ENCODE measurements around the gene TNIP2.
"Not testable (repeated sequence)": the region's sequence is repeated elsewhere in the genome, so short reads cannot be mapped to it uniquely, and the experiment has no call there.

TNIP2 gene

GRCh38 chr4:2768124-2768523 is 12.0 kb upstream of the TNIP2 start:
- DNase-seq (ENCODE audit: low read depth in 3 of 3): no peak

GRCh38 chr4:2767705-2768074 is 11.6 kb upstream of the TNIP2 start:
- DNase-seq (ENCODE audit: low read depth in 3 of 3): no peak

DNA sequence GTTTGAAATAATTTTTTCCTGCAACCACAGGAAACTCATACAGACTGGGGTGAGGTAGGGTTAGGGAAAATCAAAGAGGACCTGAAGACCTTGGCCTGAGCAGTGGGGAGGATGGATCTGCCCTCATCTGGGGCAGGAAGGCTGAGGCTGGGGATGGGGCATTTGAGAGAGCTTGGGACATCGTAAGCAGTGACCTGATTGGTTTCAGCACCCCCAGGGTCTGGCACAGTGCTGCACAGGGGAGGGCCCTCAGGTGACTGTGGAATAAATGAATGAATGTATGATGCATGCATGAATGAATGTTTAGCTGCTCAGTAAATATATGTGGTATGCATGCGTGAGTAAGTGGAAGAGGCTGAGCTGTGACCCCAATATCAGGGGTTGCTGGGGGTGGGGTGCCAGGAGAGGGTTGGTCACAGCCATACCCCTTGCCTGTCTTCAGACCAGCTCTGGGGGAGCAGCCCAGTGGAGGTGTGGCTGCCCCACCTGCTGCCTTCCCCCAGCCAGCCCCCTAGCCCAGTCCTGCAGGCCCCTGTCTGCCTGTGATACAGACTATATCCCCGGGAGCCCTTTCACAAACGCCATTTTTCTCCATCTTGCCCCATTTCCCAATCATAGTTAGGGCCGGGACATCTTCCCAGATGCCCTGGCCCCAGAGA is 11.0 kb upstream of the TNIP2 start:
- DNase-seq (ENCODE audit: low read depth in 3 of 3): no peak

DNA sequence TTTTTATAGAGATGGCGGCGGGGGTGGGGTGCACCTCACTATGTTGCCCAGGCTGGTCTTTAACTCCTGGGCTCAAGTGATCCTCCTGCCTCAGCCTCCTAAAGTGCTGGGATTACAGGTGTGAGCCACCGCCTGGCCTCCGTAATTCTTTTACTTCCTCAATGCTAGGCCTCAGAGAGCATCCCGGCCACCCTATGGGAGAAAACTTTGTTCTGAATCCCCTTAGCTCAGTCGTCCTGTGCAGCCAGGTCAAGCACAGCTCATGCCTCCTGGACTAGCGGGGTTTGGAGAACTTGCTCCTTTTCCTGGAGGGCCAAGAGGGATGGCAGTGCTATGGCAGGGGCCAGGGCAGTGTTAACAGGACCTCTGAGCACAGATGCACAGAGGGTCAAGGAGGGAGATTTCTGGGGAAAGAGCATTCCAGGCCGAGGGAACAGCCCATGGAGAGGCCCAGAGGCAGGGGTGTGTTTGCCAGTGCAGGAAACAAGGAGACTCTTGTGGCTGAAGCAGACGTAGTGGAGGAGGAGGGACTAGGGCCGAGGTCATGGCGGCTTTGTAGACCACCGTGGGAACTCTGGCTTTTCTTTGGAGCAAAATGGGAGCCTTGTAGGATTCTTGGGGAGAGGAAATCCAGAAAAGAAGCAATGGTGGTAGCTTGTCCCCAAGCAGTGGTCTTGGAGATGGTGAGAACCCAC is 9.8 kb upstream of the TNIP2 start:
- no peak for DNase-seq (ENCODE audit: low read depth in 3 of 3)

GRCh38 chr4:2763511-2763967 is 7.4 kb upstream of the TNIP2 start:
- DNase-seq (ENCODE audit: low read depth in 3 of 3): no peak

DNA sequence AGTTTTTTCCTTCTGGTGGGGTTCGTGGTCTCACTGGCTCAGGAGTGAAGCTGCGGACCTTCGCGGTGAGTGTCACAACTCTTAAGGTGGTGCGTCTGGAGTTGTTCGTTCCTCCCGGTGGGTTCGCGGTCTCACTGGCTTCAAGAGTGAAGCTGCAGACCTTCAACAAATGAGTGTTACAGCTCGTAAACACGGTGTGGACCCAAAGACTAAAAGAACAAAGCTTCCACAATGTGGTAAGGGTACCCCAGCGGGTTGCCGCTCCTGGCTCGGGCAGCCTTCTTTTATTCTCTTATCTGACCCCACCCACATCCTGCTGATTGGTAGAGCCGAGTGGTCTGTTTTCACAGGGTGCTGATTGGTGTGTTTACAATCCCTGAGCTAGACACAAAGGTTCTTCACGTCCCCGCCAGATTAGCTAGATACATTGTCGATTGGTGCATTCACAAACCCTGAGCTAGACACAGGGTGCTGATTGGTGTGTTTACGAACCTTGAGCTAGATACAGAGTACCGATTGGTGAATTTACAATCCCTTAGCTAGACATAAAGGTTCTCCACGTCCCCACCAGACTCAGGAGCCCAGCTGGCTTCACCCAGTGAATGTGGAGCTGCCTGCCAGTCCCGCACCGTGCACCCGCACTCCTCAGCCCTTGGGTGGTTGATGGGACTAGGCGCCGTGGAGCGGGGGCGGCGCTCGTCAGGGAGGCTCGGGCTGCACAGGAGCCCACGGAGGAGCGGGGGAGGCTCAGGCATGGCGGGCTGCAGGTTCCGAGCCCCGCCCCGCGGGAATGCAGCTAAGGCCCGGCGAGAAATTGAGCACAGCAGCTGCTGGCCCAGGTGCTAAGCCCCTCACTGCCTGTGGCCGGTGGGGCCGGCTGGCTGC is 6.6 kb upstream of the TNIP2 start:
- not testable (repeated sequence) for DNase-seq (ENCODE audit: low read depth in 3 of 3)

GRCh38 chr4:2762048-2762447 is 5.9 kb upstream of the TNIP2 start:
- no peak for DNase-seq (ENCODE audit: low read depth in 3 of 3)

DNA sequence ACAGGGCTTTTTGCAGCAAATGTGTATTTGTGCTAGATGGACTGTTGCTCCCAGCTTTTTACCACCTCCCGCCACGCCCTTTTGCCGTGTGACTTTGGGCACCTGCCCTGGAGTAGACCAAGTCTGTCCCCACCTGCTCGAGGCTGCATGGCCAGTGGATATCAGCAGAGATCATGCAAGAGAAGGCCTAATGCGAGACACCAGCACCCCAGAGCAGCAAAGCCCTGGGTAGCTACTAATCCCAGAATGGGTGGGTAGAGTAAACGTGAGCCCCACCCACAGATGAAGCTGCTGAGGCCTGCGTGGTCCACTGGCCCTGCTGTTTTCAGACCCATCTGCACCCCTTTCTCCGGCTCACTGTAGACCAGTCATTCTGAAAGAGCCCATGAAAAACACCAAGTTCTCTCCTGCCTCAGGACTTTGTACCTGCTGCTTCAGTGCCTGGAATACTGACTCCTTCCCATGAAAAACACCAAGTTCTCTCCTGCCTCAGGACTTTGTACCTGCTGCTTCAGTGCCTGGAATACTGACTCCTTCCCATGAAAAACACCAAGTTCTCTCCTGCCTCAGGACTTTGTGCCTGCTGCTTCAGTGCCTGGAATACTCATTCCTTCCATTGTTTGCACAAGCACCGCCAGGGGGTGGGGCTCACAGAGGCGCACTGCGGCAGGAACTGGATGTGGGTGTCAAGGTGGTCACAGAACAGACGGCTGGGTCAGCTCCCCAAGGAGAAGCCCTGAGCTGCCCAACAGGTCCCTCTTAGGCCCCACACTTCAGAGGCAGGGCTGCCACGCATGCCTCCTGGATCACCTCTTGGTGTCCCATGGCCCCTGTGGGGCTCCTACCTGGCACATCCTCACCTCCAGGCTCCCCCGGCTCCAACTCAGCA is 5.1 kb upstream of the TNIP2 start:
- DNase-seq (ENCODE audit: low read depth in 3 of 3): no peak

GRCh38 chr4:2757426-2757825 is 1.3 kb upstream of the TNIP2 start:
- DNase-seq (ENCODE audit: low read depth in 3 of 3): no peak

DNA sequence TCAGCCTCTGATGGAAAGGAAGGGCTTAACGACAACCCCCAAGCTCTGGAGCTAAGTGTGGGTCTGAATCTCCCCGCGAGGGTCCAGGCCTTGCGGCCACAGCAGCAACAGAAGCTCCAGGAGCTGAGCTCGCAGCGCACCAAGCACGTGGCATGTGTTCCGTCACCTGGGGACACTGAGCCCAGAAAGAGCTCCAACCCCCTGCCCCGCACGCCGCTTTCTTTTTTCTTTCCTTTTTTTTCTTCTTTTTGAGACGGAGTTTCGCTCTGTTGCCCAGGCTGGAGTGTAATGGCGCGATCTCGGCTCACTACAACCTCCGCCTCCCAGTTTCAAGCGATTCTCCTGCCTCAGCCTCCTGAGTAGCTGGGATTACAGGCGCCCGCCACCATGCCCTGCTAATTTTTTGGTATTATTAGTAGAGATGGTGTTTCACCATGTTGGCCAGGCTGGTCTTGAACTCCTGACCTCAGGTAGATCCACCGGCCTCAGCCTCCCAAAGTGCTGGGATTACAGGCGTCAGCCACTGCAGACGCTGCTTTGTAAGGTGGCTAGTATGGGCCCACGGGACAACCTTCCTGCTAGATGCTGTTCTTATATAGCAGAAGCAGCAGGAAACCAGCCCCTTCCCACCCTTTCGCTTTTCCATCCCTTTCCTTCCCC is 685 bp upstream of the TNIP2 start:
- no peak for DNase-seq (ENCODE audit: low read depth in 3 of 3)

GRCh38 chr4:2754848-2755819 is 1.0 kb downstream of the TNIP2 start:
- no peak for DNase-seq (ENCODE audit: low read depth in 3 of 3)

DNA sequence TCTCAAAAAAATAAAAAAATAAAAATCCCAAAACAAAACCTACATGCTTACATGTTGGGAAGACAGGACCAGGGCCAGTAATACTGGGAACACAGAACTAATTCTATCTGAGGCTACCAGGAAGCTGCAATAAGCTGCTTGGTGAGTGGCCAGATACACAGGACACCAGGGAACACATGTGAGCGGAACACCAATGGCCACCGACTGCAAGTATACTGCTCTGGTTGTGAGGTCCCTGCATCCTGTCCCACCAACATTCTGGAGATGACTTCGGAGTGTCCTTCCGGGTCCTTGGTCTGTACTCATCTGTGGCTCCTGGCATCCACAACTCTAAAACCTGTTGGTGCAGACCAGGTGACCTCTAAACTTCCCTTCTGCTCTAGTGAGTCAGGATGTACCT is 2.7 kb downstream of the TNIP2 start:
- DNase-seq (ENCODE audit: low read depth in 3 of 3): no peak

DNA sequence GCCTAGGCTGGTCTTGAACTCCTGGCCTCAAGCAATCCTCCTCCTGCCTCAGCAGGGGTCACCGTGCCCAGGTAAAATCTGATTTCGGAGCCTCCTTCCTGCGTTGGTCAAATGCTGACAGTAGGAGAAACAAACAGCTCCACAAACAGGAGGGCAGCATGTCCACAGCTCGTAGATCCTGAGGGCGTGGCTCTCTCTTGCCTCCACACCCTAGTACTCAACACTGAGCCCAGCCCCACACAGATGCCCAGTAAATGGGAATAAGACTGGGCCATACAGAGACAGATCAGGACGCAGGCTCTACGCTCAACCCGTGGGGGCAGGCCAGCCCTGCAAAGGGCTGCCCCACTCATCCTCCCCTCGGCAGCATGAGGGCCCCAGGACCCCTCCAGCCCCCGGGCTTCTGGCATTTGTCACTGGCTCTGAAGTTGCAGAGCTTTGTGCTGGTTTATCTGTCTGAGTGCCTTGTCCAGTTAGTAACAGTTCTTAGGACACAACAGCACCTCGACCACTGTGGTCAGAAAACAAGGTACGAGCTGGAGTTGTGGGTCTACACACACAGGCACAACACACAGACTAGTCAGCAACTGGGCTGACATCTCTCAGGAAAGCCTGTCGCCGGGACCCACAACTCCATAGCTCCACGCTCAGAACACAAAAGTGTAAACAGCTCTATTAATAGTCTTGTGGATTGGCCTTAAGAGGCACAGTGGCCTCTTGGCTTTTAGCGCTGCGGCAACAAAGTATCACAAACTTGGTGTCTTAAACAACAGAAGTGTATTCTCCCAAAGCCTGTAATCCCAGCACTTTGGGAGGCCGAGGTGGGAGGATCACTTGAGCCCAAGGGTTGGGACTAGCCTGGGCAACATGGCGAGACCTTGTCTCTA is 5.2 kb downstream of the TNIP2 start:
- no peak for DNase-seq (ENCODE audit: low read depth in 3 of 3)

- DNase-seq (ENCODE audit: low read depth in 3 of 3): no peak
Observed at GRCh38 chr4:2746891-2747695, 9.0 kb downstream of the TNIP2 start.

DNA sequence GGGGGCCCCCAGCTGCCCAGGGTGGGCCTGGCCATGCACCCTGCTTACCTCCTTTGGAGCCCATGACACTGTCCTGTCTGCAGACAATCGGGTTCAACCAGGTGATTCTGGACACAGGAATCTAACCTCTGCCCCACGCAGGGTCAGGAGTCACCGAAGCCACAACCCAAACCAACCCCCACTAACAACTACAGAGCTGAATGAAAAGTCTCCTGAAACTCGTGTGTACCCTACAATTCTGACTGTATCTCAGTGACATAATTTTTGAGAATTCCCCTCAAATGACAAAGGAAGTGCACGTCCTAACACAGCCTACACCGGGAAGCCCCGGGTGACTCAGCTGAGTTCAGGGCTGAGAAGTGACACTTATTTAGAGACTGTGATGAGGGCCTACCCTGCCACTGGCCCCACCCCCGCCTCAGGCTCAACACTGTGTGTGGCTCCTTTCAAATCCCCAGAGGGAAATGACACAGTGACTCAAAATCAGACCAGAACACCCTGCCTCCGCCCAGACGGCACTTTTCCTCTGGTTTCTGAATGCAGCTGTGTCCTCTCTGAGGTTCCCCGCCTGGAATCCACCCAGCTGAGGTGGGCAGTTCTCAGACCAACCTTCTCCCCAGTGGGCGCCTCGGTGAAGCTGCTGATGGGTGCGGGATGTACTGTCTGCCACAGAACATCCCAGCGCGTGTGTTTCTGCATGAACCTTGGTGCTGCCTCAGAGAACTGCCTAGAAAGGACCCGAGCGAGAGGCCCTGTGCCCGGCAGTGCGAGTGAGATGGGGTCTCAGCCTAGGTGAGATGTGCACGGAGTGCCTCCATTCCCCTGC is 9.9 kb downstream of the TNIP2 start:
- peak; percentile 82 to 88 (median 83) for DNase-seq (ENCODE audit: low read depth in 3 of 3)

- DNase-seq (ENCODE audit: low read depth in 3 of 3): no peak
Observed at GRCh38 chr4:2745516-2745915, 10.6 kb downstream of the TNIP2 start.
